Measurements from ENCODE around the gene NCKAP5. TPM values are rescaled to one million over a fixed set of nuclear protein-coding genes. Genes with fewer than 3 reads are reported as not detected.

The NCKAP5 gene
- total RNA-seq, 2 donors from 2014 or later, result 2.0 to 7.1 TPM

DNA sequence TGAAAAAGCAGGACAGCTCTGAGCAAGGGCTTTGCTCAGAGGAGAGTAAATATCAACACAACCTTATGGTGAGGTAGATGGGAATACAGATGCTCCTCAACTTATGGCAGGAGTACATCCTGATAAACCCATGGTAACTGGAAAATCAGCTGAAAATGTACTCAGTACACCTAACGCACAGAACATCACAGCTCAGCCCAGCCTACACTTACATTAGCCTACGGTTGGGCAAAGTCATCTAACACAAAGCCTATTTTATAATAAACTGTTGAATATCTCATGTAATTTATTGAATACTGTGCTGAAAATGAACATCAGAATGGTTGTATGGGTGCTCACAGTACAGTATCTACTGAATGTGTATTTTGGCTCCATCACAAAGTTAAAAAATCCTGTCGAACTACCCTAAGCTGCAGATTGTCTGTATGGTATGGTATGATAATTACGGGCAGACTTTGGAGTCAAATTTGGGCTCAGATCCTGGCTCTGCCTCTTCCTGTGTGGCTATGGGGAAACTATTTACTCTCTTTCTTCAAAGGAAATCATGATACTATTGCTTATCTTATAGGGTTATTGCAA, 778.0 kb downstream of the NCKAP5 start:
- H3K27me3 ChIP-seq (replicated peaks; ENCODE audit: insufficient read depth), result no peaks in the 10 kb centered on the region
- no peak overlapping the region for H3K27ac ChIP-seq
- H3K4me3 ChIP-seq, result no peak overlapping the region
- H3K9me3 ChIP-seq, result no peaks in the 10 kb centered on the region
- no peak for TF ChIP-seq POLR2A (IDR thresholded peaks at IDR 0.05)
- no peak for TF ChIP-seq POLR2AphosphoS5 (IDR thresholded peaks at IDR 0.05)
- TF ChIP-seq, protein P1, sequence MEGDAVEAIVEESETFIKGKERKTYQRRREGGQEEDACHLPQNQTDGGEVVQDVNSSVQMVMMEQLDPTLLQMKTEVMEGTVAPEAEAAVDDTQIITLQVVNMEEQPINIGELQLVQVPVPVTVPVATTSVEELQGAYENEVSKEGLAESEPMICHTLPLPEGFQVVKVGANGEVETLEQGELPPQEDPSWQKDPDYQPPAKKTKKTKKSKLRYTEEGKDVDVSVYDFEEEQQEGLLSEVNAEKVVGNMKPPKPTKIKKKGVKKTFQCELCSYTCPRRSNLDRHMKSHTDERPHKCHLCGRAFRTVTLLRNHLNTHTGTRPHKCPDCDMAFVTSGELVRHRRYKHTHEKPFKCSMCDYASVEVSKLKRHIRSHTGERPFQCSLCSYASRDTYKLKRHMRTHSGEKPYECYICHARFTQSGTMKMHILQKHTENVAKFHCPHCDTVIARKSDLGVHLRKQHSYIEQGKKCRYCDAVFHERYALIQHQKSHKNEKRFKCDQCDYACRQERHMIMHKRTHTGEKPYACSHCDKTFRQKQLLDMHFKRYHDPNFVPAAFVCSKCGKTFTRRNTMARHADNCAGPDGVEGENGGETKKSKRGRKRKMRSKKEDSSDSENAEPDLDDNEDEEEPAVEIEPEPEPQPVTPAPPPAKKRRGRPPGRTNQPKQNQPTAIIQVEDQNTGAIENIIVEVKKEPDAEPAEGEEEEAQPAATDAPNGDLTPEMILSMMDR (IDR thresholded peaks at IDR 0.05), result no peak
- WGBS, result 28% methylated on average over 4 of the region's 4 CpGs
- DNase-seq (ENCODE audit: low spot score), result no peak
- H3K36me3 ChIP-seq, result no peaks in the 10 kb centered on the region
- intact Hi-C loops (cut with DNase I), result no loop called here
- H3K4me1 ChIP-seq (replicated peaks), result no peaks in the 10 kb centered on the region

DNA sequence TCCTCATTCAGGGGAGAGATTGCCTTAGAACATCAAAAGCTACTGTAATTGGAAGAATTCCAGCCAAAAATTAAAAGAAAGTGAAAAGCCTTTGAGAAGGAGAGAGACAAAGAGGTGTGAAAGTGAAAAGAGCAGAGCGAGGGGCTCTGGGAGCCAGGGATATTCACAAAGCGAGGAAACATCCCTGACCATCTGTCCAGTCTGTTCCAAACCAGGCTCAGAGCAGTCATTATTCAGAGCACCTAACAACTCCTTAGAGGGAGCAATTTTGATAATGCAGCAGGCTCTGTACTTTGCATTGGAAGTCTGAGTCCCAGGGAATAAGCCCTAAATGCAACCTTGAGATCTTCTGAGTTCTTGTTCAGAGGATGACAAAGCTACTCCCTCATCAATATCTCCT, 779.2 kb downstream of the NCKAP5 start:
- intact Hi-C loops (cut with DNase I), result no loop called here
- TF ChIP-seq, protein P1 (IDR thresholded peaks at IDR 0.05), result no peak
- no peak for TF ChIP-seq POLR2A (IDR thresholded peaks at IDR 0.05)
- no peak for TF ChIP-seq POLR2AphosphoS5 (IDR thresholded peaks at IDR 0.05)
- H3K4me3 ChIP-seq, result no peak overlapping the region
- H3K4me1 ChIP-seq (replicated peaks), result no peaks in the 10 kb centered on the region
- H3K9me3 ChIP-seq, result no peaks in the 10 kb centered on the region
- no peaks in the 10 kb centered on the region for H3K36me3 ChIP-seq
- H3K27me3 ChIP-seq (replicated peaks; ENCODE audit: insufficient read depth), result no peaks in the 10 kb centered on the region
- WGBS, result 91% methylated on average over 2 of the region's 2 CpGs
- no peak overlapping the region for H3K27ac ChIP-seq
- DNase-seq (ENCODE audit: low spot score), result no peak

DNA sequence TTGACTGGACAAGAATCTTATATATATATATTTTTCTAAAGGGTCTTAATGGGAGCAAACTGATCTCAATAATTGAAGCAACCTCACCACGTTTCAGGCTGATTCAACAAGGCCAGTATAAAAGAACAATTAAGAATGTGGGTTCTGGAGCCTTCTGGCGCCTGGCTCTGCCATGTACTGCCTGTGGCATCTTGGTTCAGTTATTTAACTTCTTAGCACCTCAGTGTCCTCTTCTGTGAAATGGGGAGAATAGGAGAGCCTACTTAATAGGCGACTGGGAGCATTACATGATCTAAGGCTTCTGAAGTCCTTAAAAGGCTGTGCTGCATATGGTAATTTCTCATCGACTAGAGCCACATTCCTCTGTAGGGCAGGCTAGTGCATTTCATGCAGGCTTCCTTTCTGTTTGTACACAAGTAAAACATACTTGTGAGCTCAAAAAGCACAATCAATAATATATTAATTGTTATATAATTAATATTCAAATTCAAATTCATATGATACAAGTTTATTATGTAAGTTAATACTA, 779.9 kb downstream of the NCKAP5 start:
- intact Hi-C loops (cut with DNase I), result no loop called here
- H3K4me3 ChIP-seq, result no peak overlapping the region
- H3K27ac ChIP-seq, result no peak overlapping the region
- no peak for DNase-seq (ENCODE audit: low spot score)
- TF ChIP-seq POLR2AphosphoS5 (IDR thresholded peaks at IDR 0.05), result no peak
- TF ChIP-seq, protein P1 (IDR thresholded peaks at IDR 0.05), result no peak
- no peak for TF ChIP-seq POLR2A (IDR thresholded peaks at IDR 0.05)
- H3K4me1 ChIP-seq (replicated peaks), result no peaks in the 10 kb centered on the region
- WGBS, result 76% methylated on average over 4 of the region's 4 CpGs
- no peaks in the 10 kb centered on the region for H3K9me3 ChIP-seq
- no peaks in the 10 kb centered on the region for H3K27me3 ChIP-seq (replicated peaks; ENCODE audit: insufficient read depth)
- H3K36me3 ChIP-seq, result no peaks in the 10 kb centered on the region

DNA sequence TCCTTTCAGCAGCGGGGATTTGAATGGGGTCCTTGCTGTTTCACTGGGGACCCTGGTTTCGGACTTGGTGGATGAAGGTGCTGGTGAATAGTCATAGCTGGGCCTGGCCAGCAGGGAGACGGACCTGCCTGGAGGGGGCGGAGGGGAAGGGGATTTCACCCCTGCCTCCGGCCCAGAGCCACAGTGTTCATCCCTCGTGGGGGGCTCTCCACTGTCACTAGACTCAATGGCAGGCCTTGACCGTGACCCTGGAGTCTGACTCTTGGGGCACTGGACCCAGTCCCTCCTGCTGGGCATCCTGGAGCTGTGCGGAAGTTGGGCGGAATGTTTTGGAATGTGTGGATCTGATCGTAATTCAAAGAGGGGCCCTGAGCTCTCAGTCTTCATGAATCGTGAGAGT, 784.4 kb downstream of the NCKAP5 start:
- H3K27ac ChIP-seq, result no peak overlapping the region
- WGBS, result 93% methylated on average over 11 of the region's 11 CpGs
- H3K36me3 ChIP-seq, result no peaks in the 10 kb centered on the region
- H3K4me1 ChIP-seq (replicated peaks), result no peaks in the 10 kb centered on the region
- H3K9me3 ChIP-seq, result no peaks in the 10 kb centered on the region
- no peak for DNase-seq (ENCODE audit: low spot score)
- TF ChIP-seq, protein P1 (IDR thresholded peaks at IDR 0.05), result no peak
- TF ChIP-seq POLR2A (IDR thresholded peaks at IDR 0.05) (no peak), POLR2AphosphoS5 (IDR thresholded peaks at IDR 0.05) (no peak)
- intact Hi-C loops (cut with DNase I), result no loop called here
- no peak overlapping the region for H3K4me3 ChIP-seq
- no peaks in the 10 kb centered on the region for H3K27me3 ChIP-seq (replicated peaks; ENCODE audit: insufficient read depth)

DNA sequence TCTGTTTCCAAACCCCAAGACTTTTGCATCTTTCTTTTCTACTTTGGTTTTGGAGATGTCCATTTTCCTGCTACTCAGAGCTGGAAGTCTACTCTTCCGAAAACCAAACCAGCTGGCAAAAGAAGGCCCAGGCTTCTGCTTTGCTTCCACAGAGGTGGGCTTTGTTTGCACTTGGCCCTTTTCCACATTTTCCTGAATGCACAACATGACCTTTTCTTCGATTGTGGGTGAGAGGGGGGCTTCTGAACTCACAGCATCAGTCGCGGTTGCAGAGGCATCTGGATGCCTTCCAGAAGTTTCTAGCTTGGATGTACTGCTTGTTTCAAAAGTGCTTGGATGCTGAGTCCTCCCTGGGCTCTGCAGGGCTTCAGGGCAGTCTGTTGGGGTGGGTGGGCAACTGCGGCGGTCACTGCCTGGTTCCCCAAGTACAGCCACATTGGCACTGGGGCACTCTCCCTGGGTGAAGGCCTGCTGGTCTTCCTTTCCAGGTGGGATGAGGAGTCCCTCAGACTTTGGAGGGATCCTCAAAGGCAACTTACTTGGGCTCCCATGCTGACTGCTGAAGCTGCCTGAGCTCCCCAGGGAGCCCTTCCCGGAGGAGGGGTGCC, 786.0 kb downstream of the NCKAP5 start:
- no peaks in the 10 kb centered on the region for H3K4me1 ChIP-seq (replicated peaks)
- DNase-seq (ENCODE audit: low spot score), result no peak
- H3K36me3 ChIP-seq, result no peaks in the 10 kb centered on the region
- no peaks in the 10 kb centered on the region for H3K9me3 ChIP-seq
- TF ChIP-seq POLR2A (IDR thresholded peaks at IDR 0.05), result no peak
- H3K27ac ChIP-seq, result no peak overlapping the region
- WGBS, result 73% methylated on average over 7 of the region's 7 CpGs
- H3K4me3 ChIP-seq, result no peak overlapping the region
- H3K27me3 ChIP-seq (replicated peaks; ENCODE audit: insufficient read depth), result no peaks in the 10 kb centered on the region
- intact Hi-C loops (cut with DNase I), result no loop called here

Data from prostate gland (tissue), 2 donors.